ENCODE measurements around the gene NRDE2.

Gene NRDE2

GRCh38 chr14:90331497-90332270 lies at the start of gene NRDE2:
Gene NRDE2 (minus strand): TSS chr14:90331941. CDS start chr14:90331904, 37 bp downstream.
- peak; percentile 95 for DNase-seq

- DNase-seq, result no peak
Observed at GRCh38 chr14:90381011-90381786, 49.5 kb upstream of the NRDE2 start.

GRCh38 chr14:90379106-90379505 lies 47.4 kb upstream of the NRDE2 start:
- DNase-seq, result no peak

GRCh38 chr14:90378249-90378648 lies 46.5 kb upstream of the NRDE2 start:
- no peak for DNase-seq

GRCh38 chr14:90375934-90376333 lies 44.2 kb upstream of the NRDE2 start:
- DNase-seq, result no peak

- no peak for DNase-seq
Observed at GRCh38 chr14:90374813-90375212, 43.1 kb upstream of the NRDE2 start.

GRCh38 chr14:90373887-90374286 lies 42.1 kb upstream of the NRDE2 start:
- DNase-seq, result no peak

GRCh38 chr14:90368946-90369721 lies 37.4 kb upstream of the NRDE2 start:
- DNase-seq, result no peak

- no peak for DNase-seq
Observed at GRCh38 chr14:90362558-90362896, 30.8 kb upstream of the NRDE2 start.

- DNase-seq, result no peak
Observed at GRCh38 chr14:90361865-90362557, 30.3 kb upstream of the NRDE2 start.

- DNase-seq, result no peak
Observed at GRCh38 chr14:90358359-90358758, 26.6 kb upstream of the NRDE2 start.

- DNase-seq, result no peak
Observed at GRCh38 chr14:90356925-90357324, 25.2 kb upstream of the NRDE2 start.

- DNase-seq, result no peak
Observed at GRCh38 chr14:90355540-90356518, 24.1 kb upstream of the NRDE2 start.

- DNase-seq, result no peak
Observed at GRCh38 chr14:90354551-90355298, 23.0 kb upstream of the NRDE2 start.

- DNase-seq, result no peak
Observed at GRCh38 chr14:90349739-90350138, 18.0 kb upstream of the NRDE2 start.

- no peak for DNase-seq
Observed at GRCh38 chr14:90348270-90348669, 16.5 kb upstream of the NRDE2 start.

- DNase-seq, result no peak
Observed at GRCh38 chr14:90345239-90345557, 13.5 kb upstream of the NRDE2 start.

- DNase-seq, result no peak
Observed at GRCh38 chr14:90344331-90345238, 12.8 kb upstream of the NRDE2 start.

GRCh38 chr14:90342327-90342726 lies 10.6 kb upstream of the NRDE2 start:
- no peak for DNase-seq

GRCh38 chr14:90341784-90342183 lies 10.0 kb upstream of the NRDE2 start:
- no peak for DNase-seq
